Endothelial cell (in vitro differentiated cells): ENCODE measurements around the gene LARP1. TPM values are rescaled to one million over a fixed set of nuclear protein-coding genes. Genes with fewer than 3 reads are reported as not detected.

Source experiments
- DNase-seq: peaks from one replicate; pipeline ENCODE4 v3.0.0; 2021; ENCODE audit warnings: low spot score
- H3K27ac Mint-ChIP-seq: one replicate; pipeline ENCODE4 v1.8.0; 2021; ENCODE audit warnings: mixed read lengths, inconsistent platforms; ENCODE audit not compliant: unreplicated experiment
- H3K27me3 Mint-ChIP-seq: one replicate; pipeline ENCODE4 v1.8.0; 2021; ENCODE audit warnings: mild to moderate bottlenecking, moderate library complexity, mixed read lengths, inconsistent platforms; ENCODE audit not compliant: unreplicated experiment
- H3K36me3 Mint-ChIP-seq: one replicate; pipeline ENCODE4 v1.8.0; 2021; ENCODE audit warnings: mild to moderate bottlenecking, low read depth, mixed read lengths, inconsistent platforms; ENCODE audit not compliant: unreplicated experiment
- H3K4me1 Mint-ChIP-seq: one replicate; pipeline ENCODE4 v1.8.0; 2021; ENCODE audit warnings: mild to moderate bottlenecking, mixed read lengths, inconsistent platforms; ENCODE audit not compliant: unreplicated experiment
- H3K4me3 Mint-ChIP-seq: one replicate; pipeline ENCODE4 v1.8.0; 2021; ENCODE audit warnings: mild to moderate bottlenecking, mixed read lengths, inconsistent platforms; ENCODE audit not compliant: unreplicated experiment
- H3K9me3 Mint-ChIP-seq: one replicate; pipeline ENCODE4 v1.8.0; 2021; ENCODE audit warnings: mixed read lengths, inconsistent platforms; ENCODE audit not compliant: unreplicated experiment
- CTCF ChIP-seq: fragments of 200-600 bp; sonication (generic); IDR thresholded peaks from one replicate; pipeline ENCODE4 v1.5.0; 2021; ENCODE audit warnings: antibody characterized with exemption; ENCODE audit not compliant: unreplicated experiment
- total RNA-seq: library from RNA; stranded (reverse); fragmentation: NEBNext Ultra II Directional; extraction: Animal tissue kit (Norgen Biotek cat#: 25700); gene quantifications from one replicate; pipeline ENCODE4 v1.2.1, GENCODE V29; 2021; ENCODE audit not compliant: unreplicated experiment

The LARP1 gene
- total RNA-seq, 1 donor from 2014 or later, result 198 TPM

- TF ChIP-seq CTCF, result no peak
- no peak overlapping the region for H3K27ac Mint-ChIP-seq
- H3K4me3 Mint-ChIP-seq, result peak overlapping the region; percentile 49
- no peak for DNase-seq
- H3K36me3 Mint-ChIP-seq, result peaks cover 35% of the 10 kb centered on the region
- no peaks in the 10 kb centered on the region for H3K9me3 Mint-ChIP-seq
- H3K4me1 Mint-ChIP-seq, result peaks cover 20% of the 10 kb centered on the region
- H3K27me3 Mint-ChIP-seq, result peaks cover 2% of the 10 kb centered on the region
Measured at GRCh38 chr5:154793599-154794524, 38.7 kb downstream of the LARP1 start.

GRCh38 chr5:154794525-154795234, 39.5 kb downstream of the LARP1 start:
- Mint-ChIP-seq H3K4me3 (no peak overlapping the region), H3K36me3 (peaks cover 39% of the 10 kb centered on the region), H3K9me3 (no peaks in the 10 kb centered on the region), H3K27ac (peak overlapping the region; percentile 3), H3K4me1 (peaks cover 20% of the 10 kb centered on the region), H3K27me3 (peaks cover 2% of the 10 kb centered on the region)
- TF ChIP-seq CTCF, result no peak
- no peak for DNase-seq

DNA sequence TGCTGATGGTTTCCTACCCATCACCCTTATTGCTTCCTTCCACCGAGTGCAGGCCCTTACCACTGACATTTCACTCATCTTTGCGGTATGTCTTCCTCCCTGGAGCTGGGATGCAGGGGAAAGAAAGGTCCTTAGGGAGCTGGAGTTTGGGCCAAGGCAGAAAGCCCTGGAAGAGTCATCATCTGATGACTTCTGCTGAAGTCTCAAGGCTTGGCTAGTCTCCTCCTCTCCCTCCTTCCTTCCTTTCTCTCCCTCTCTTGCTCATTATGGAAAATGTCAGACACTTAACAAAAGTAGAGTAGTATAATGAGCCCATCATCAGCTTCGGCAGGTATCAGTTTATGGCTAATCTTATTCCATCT, 40.0 kb downstream of the LARP1 start:
- H3K36me3 Mint-ChIP-seq, result peaks cover 44% of the 10 kb centered on the region
- no peaks in the 10 kb centered on the region for H3K9me3 Mint-ChIP-seq
- TF ChIP-seq CTCF, result no peak
- no peak overlapping the region for H3K27ac Mint-ChIP-seq
- no peak overlapping the region for H3K4me3 Mint-ChIP-seq
- H3K4me1 Mint-ChIP-seq, result peaks cover 20% of the 10 kb centered on the region
- DNase-seq, result no peak
- peaks cover 2% of the 10 kb centered on the region for H3K27me3 Mint-ChIP-seq

GRCh38 chr5:154797762-154798161, 42.6 kb downstream of the LARP1 start:
- Mint-ChIP-seq H3K36me3 (peaks cover 52% of the 10 kb centered on the region), H3K27me3 (peaks cover 2% of the 10 kb centered on the region), H3K9me3 (no peaks in the 10 kb centered on the region), H3K4me1 (peaks cover 13% of the 10 kb centered on the region), H3K4me3 (no peak overlapping the region), H3K27ac (no peak overlapping the region)
- TF ChIP-seq CTCF, result no peak
- DNase-seq, result no peak

- Mint-ChIP-seq H3K9me3 (no peaks in the 10 kb centered on the region), H3K4me1 (no peaks in the 10 kb centered on the region), H3K4me3 (no peak overlapping the region), H3K27ac (no peak overlapping the region), H3K27me3 (no peaks in the 10 kb centered on the region), H3K36me3 (peaks cover 52% of the 10 kb centered on the region)
- DNase-seq, result no peak
- no peak for TF ChIP-seq CTCF
Measured at GRCh38 chr5:154800582-154800981, 45.4 kb downstream of the LARP1 start.
